WTC11 (cell line): ENCODE results near the gene NPL. TPM values are rescaled to one million over a fixed set of nuclear protein-coding genes. Genes with fewer than 3 reads are reported as not detected.

Experiments used
- ATAC-seq: fragments of 200-7000 bp; cut with Tn5 transposase; 2 replicates; pipeline ENCODE4 v1.10.0; 2021; ENCODE audit warnings: mild to moderate bottlenecking, moderate library complexity
- CTCF ChIA-PET: fragments of 300-600 bp; sonication (Branson Sonifier 250); formaldehyde crosslinking; loops from one replicate; lab custom pipeline; 2021; ENCODE audit warnings: antibody characterized with exemption; lab: Charles Lee
- POLR2A ChIA-PET: fragments of 350-600 bp; sonication (Branson Sonifier 250); formaldehyde crosslinking; loops from one replicate; lab custom pipeline; 2021; ENCODE audit warnings: antibody characterized with exemption; lab: Charles Lee
- DNase-seq: peaks from one replicate; pipeline ENCODE4 v3.0.0; 2021; ENCODE audit warnings: low spot score
- H3K27ac Mint-ChIP-seq: 2 replicates; pipeline ENCODE4 v1.8.0; 2021; ENCODE audit warnings: mixed read lengths
- H3K27me3 Mint-ChIP-seq: 2 replicates; pipeline ENCODE4 v1.8.0; 2021; ENCODE audit warnings: low read depth, mild to moderate bottlenecking, moderate library complexity, mixed read lengths
- H3K36me3 Mint-ChIP-seq: 2 replicates; pipeline ENCODE4 v1.8.0; 2021; ENCODE audit warnings: mixed read lengths
- H3K4me1 Mint-ChIP-seq: 2 replicates; pipeline ENCODE4 v1.8.0; 2022; ENCODE audit warnings: mixed read lengths
- H3K4me3 Mint-ChIP-seq: 2 replicates; pipeline ENCODE4 v1.8.0; 2021; ENCODE audit warnings: mild to moderate bottlenecking, moderate library complexity, mixed read lengths
- H3K9me3 Mint-ChIP-seq: 2 replicates; pipeline ENCODE4 v1.8.0; 2021; ENCODE audit warnings: mixed read lengths
- AFF4 ChIP-seq: sonication (generic); formaldehyde crosslinking; IDR thresholded peaks from 2 replicates; pipeline ENCODE4 v1.8.1; 2023; ENCODE audit warnings: mild to moderate bottlenecking, missing genetic modification reagents, borderline replicate concordance
- ATF3 ChIP-seq: sonication (generic); formaldehyde crosslinking; conservative IDR thresholded peaks from 2 replicates; pipeline ENCODE4 v1.8.1; 2022; ENCODE audit warnings: mild to moderate bottlenecking, missing genetic modification reagents
- E2F5 ChIP-seq: sonication (generic); formaldehyde crosslinking; IDR thresholded peaks from 2 replicates; pipeline ENCODE4 v1.8.1; 2022; ENCODE audit warnings: mild to moderate bottlenecking, moderate library complexity, missing genetic modification reagents
- EMX1 ChIP-seq: fragments of 250-450 bp; sonication (Bioruptor Pico); IDR thresholded peaks from 2 replicates; pipeline ENCODE4 v1.8.0; 2021; ENCODE audit warnings: mild to moderate bottlenecking
- ERG ChIP-seq: fragments of 250-450 bp; sonication (Bioruptor Pico); IDR thresholded peaks from 2 replicates; pipeline ENCODE4 v1.8.0; 2021; ENCODE audit warnings: mild to moderate bottlenecking
- ESRRA ChIP-seq: sonication (generic); formaldehyde crosslinking; IDR thresholded peaks from 2 replicates; pipeline ENCODE4 v1.8.1; 2022; ENCODE audit warnings: mild to moderate bottlenecking, missing genetic modification reagents, borderline replicate concordance
- FOXP1 ChIP-seq: sonication (generic); formaldehyde crosslinking; IDR thresholded peaks from 2 replicates; pipeline ENCODE4 v1.8.0; 2022; ENCODE audit warnings: missing genetic modification reagents, mild to moderate bottlenecking, moderate library complexity, borderline replicate concordance
- OVOL2 ChIP-seq: fragments of 250-450 bp; sonication (Bioruptor Pico); IDR thresholded peaks from 2 replicates; pipeline ENCODE4 v1.9.0; 2021; ENCODE audit warnings: mild to moderate bottlenecking, borderline replicate concordance
- PREB ChIP-seq: sonication (generic); formaldehyde crosslinking; IDR thresholded peaks from 2 replicates; pipeline ENCODE4 v1.8.1; 2022; ENCODE audit warnings: mild to moderate bottlenecking, missing genetic modification reagents, moderate library complexity, borderline replicate concordance
- RELA ChIP-seq: sonication (generic); formaldehyde crosslinking; IDR thresholded peaks from 2 replicates; pipeline ENCODE4 v1.8.1; 2022; ENCODE audit warnings: missing genetic modification reagents, mild to moderate bottlenecking, borderline replicate concordance
- SP1 ChIP-seq: sonication (generic); formaldehyde crosslinking; conservative IDR thresholded peaks from 2 replicates; pipeline ENCODE4 v1.8.1; 2022; ENCODE audit warnings: missing genetic modification reagents
- USF1 ChIP-seq: sonication (generic); formaldehyde crosslinking; IDR thresholded peaks from 2 replicates; pipeline ENCODE4 v1.8.0; 2022; ENCODE audit warnings: mild to moderate bottlenecking, missing genetic modification reagents
- ZBTB21 ChIP-seq: sonication (generic); formaldehyde crosslinking; IDR thresholded peaks from 2 replicates; pipeline ENCODE4 v1.8.1; 2023; ENCODE audit warnings: mild to moderate bottlenecking, missing genetic modification reagents, borderline replicate concordance
- ZNF232 ChIP-seq: sonication (generic); formaldehyde crosslinking; IDR thresholded peaks from 2 replicates; pipeline ENCODE4 v1.8.0; 2022; ENCODE audit warnings: mild to moderate bottlenecking, missing genetic modification reagents
- ZNF263 ChIP-seq: sonication (generic); formaldehyde crosslinking; IDR thresholded peaks from 2 replicates; pipeline ENCODE4 v1.8.1; 2022; ENCODE audit warnings: low read depth, mild to moderate bottlenecking, moderate library complexity, missing genetic modification reagents
- ZNF317 ChIP-seq: sonication (generic); formaldehyde crosslinking; IDR thresholded peaks from 2 replicates; pipeline ENCODE4 v1.8.1; 2023; ENCODE audit warnings: low read depth, mild to moderate bottlenecking, moderate library complexity, missing genetic modification reagents, borderline replicate concordance
- total RNA-seq: library from RNA; stranded (reverse); gene quantifications from 3 replicates; pipeline ENCODE4 v1.2.3, GENCODE V29; 2021

Gene NPL
- total RNA-seq, 1 experiment from 2014 or later: 3.6 TPM

- TF ChIP-seq AFF4 (no peak), ZNF232 (CRISPR knock-in tag) (no peak), ERG (CRISPR knock-in tag) (no peak), ZNF317 (CRISPR knock-in tag) (no peak), RELA (no peak), PREB (CRISPR knock-in tag) (no peak)
Measured at GRCh38 chr1:182833271-182833670, 43.7 kb downstream of the NPL start (continued).

GRCh38 chr1:182834326-182834725 is 44.8 kb downstream of the NPL start:
- no peaks in the 10 kb centered on the region for H3K9me3 Mint-ChIP-seq
- peaks cover 10% of the 10 kb centered on the region for H3K4me1 Mint-ChIP-seq
- ATAC-seq (no peak), DNase-seq (no peak)
- H3K27ac Mint-ChIP-seq: no peak overlapping the region
- TF ChIP-seq ESRRA (no peak), E2F5 (no peak), OVOL2 (CRISPR knock-in tag) (no peak), ZNF263 (CRISPR knock-in tag) (no peak), SP1 (CRISPR knock-in tag) (no peak), FOXP1 (CRISPR knock-in tag) (no peak), USF1 (CRISPR knock-in tag) (no peak)
- ChIA-PET POLR2A (no interaction called here), CTCF (no interaction called here)
- H3K4me3 Mint-ChIP-seq: no peak overlapping the region
- no peaks in the 10 kb centered on the region for H3K36me3 Mint-ChIP-seq
- no peaks in the 10 kb centered on the region for H3K27me3 Mint-ChIP-seq

GRCh38 chr1:182835806-182836205 is 46.2 kb downstream of the NPL start:
- no peak for ATAC-seq
- DNase-seq: no peak
- no peaks in the 10 kb centered on the region for H3K27me3 Mint-ChIP-seq
- peaks cover 11% of the 10 kb centered on the region for H3K36me3 Mint-ChIP-seq
- no peak for TF ChIP-seq ZBTB21
- TF ChIP-seq ATF3: no peak
- TF ChIP-seq EMX1: no peak
- no peak overlapping the region for H3K4me3 Mint-ChIP-seq
- no peak overlapping the region for H3K27ac Mint-ChIP-seq
- ChIA-PET CTCF (no interaction called here), POLR2A (no interaction called here)
- H3K9me3 Mint-ChIP-seq: no peaks in the 10 kb centered on the region
- H3K4me1 Mint-ChIP-seq: peaks cover 11% of the 10 kb centered on the region
